ENCODE results near the gene PTPRN2.

- TF ChIP-seq CTCF (IDR thresholded peaks at IDR 0.05) (no peak), EP300 (IDR thresholded peaks at IDR 0.05) (no peak)
These were observed 1002.3 kb downstream of the PTPRN2 start for GRCh38 chr7:157585113-157585861.
